ENCODE measurements around the gene TGFBR1.

TGFBR1 gene

GRCh38 chr9:99104459-99105151 lies at the start of gene TGFBR1:
Gene TGFBR1, plus strand, starts transcription at chr9:99105113. Its CDS starts 93 bp downstream, at chr9:99105206.
- DNase-seq, result peak; percentile 95

- DNase-seq, result no peak
Measured at GRCh38 chr9:99055384-99055783, 49.5 kb upstream of the TGFBR1 start.

GRCh38 chr9:99056186-99056585 lies 48.7 kb upstream of the TGFBR1 start:
- DNase-seq, result no peak

- DNase-seq, result peak; percentile 48
Measured at GRCh38 chr9:99056886-99057664, 47.8 kb upstream of the TGFBR1 start.

- peak; percentile 74 for DNase-seq
Measured at GRCh38 chr9:99057665-99058625, 47.0 kb upstream of the TGFBR1 start.

- DNase-seq, result peak; percentile 43
Measured at GRCh38 chr9:99058964-99059921, 45.7 kb upstream of the TGFBR1 start.

- DNase-seq, result no peak
Measured at GRCh38 chr9:99060621-99061020, 44.3 kb upstream of the TGFBR1 start.

- no peak for DNase-seq
Measured at GRCh38 chr9:99062549-99062948, 42.4 kb upstream of the TGFBR1 start.

GRCh38 chr9:99063522-99063921 lies 41.4 kb upstream of the TGFBR1 start:
- no peak for DNase-seq

- no peak for DNase-seq
Measured at GRCh38 chr9:99066571-99066970, 38.3 kb upstream of the TGFBR1 start.

- no peak for DNase-seq
Measured at GRCh38 chr9:99069075-99069474, 35.8 kb upstream of the TGFBR1 start.

- DNase-seq, result no peak
Measured at GRCh38 chr9:99069546-99069945, 35.4 kb upstream of the TGFBR1 start.

GRCh38 chr9:99070681-99071080 lies 34.2 kb upstream of the TGFBR1 start:
- no peak for DNase-seq

- DNase-seq, result no peak
Measured at GRCh38 chr9:99071313-99072039, 33.4 kb upstream of the TGFBR1 start.

- no peak for DNase-seq
Measured at GRCh38 chr9:99072040-99072394, 32.9 kb upstream of the TGFBR1 start.

GRCh38 chr9:99073347-99073746 lies 31.6 kb upstream of the TGFBR1 start:
- no peak for DNase-seq

GRCh38 chr9:99073985-99074901 lies 30.7 kb upstream of the TGFBR1 start:
- DNase-seq, result no peak

- no peak for DNase-seq
Measured at GRCh38 chr9:99074902-99075245, 30.0 kb upstream of the TGFBR1 start.

GRCh38 chr9:99075246-99075912 lies 29.5 kb upstream of the TGFBR1 start:
- DNase-seq, result no peak

GRCh38 chr9:99076030-99076429 lies 28.9 kb upstream of the TGFBR1 start:
- no peak for DNase-seq
